ENCODE measurements around the gene CSRP1. TPM values are rescaled to one million over a fixed set of nuclear protein-coding genes. Genes with fewer than 3 reads are reported as not detected.

The CSRP1 gene
- total and polyA plus RNA-seq, 2 of the 13 experiments (the other 11 are each of a cell fraction or from before 2014, with no cell fraction given), result 17.7 to 68.9 TPM

GRCh38 chr1:201470581-201470980 lies 36.3 kb downstream of the CSRP1 start (continued):
- TF ChIP-seq E2F2 (CRISPR knock-in tag; IDR thresholded peaks at IDR 0.05; ENCODE audit: borderline replicate concordance), result no peak

GRCh38 chr1:201469645-201470074 lies 37.3 kb downstream of the CSRP1 start:
- Histone ChIP-seq H3K9me3 (ENCODE audit: low read length) (no peaks in the 10 kb centered on the region), H3K79me2 (ENCODE audit: insufficient read depth, low read length) (peaks cover 27% of the 10 kb centered on the region), H3K4me1 (ENCODE audit: insufficient read depth, low read length) (peaks cover 40% of the 10 kb centered on the region), H3K4me3 (replicated peaks in 1 of 3; ENCODE audit: insufficient read depth in 1 of 3, low read depth in 2 of 3, low read length in 3 of 3) (peak overlapping the region; percentile 70 to 96 (median 92); a peak in 5 of 6 replicates), H3K36me3 (replicated peaks in 1 of 2; ENCODE audit: control insufficient read depth in 1 of 2, insufficient read depth in 2 of 2, low read length in 2 of 2) (peaks cover 2 to 6% of the 10 kb centered on the region in 2 experiments; a peak in 2 of 5 replicates), H3K4me2 (ENCODE audit: low read depth, low read length) (peak overlapping the region; percentile 83), H3K27ac (ENCODE audit: extremely low read length, insufficient read depth, low read length) (no peak overlapping the region), H3K27me3 (ENCODE audit: control insufficient read depth in 1 of 2, insufficient read depth in 2 of 2, low read length in 2 of 2) (peaks cover 1 to 16% of the 10 kb centered on the region in 2 experiments; a peak in 2 of 5 replicates), H3K9ac (ENCODE audit: insufficient read depth, low read depth, low read length) (peak overlapping the region; percentile 87; the same call in 1 of the 2 replicates), H2AFZ (ENCODE audit: low read length) (no peak overlapping the region), H4K20me1 (ENCODE audit: insufficient read depth, low read length) (0 out of 2 replicates have a peak, but pooled peaks cover 15% of the 10 kb centered on the region)
- peak; percentile 26; the same call in 1 of the 2 replicates for TF ChIP-seq LBX2 (CRISPR knock-in tag; IDR thresholded peaks at IDR 0.05; ENCODE audit: borderline replicate concordance)
- TF ChIP-seq THYN1 (CRISPR knock-in tag; IDR thresholded peaks at IDR 0.05; ENCODE audit: borderline replicate concordance, low read depth), result no peak
- 0 out of 2 replicates have a peak, but pooled peaks have one; percentile 2 for TF ChIP-seq ZNF280D (CRISPR knock-in tag; IDR thresholded peaks at IDR 0.05)
- TF ChIP-seq ZNF800 (CRISPR knock-in tag; IDR thresholded peaks at IDR 0.05), result 0 out of 2 replicates have a peak, but pooled peaks have one; percentile 29
- TF ChIP-seq ZNF292 (CRISPR knock-in tag; IDR thresholded peaks at IDR 0.05; ENCODE audit: borderline replicate concordance, low read depth), result 0 out of 2 replicates have a peak, but pooled peaks have one; percentile 15
- WGBS (ENCODE audit: low lambda C conversion rate), result 18% methylated on average over 5 of the region's 16 CpGs
- FAIRE-seq (no peak), ATAC-seq (peak; percentile 39), DNase-seq (ENCODE audit: low spot score) (no peak)
- POLR2A ChIA-PET, result interaction anchor here (0.9 to 2.7 kb wide), 15 partner anchors 9 to 486 kb away, joined by 3 to 37 read pairs (median 5); partner anchors contain the start of genes CSRP1 and TIMM17A
- intact Hi-C loops (cut with micrococcal nuclease; ENCODE audit: unreplicated experiment) (loop anchor here (2.0 kb wide), 1 partner anchor 21 kb away; no protein-coding TSS in a partner anchor), in situ Hi-C loops (cut with HindIII; ENCODE audit: extremely low pct_ligation_motif_present, low pct_unique_long_range_greater_than_20kb) (no loop called here)
- CTCF ChIA-PET (ENCODE audit: low intra/inter-chr PET ratio, low total read pairs), result no interaction called here
- BruUV-seq (replicated peaks), result no TSS peak
